Measurements from ENCODE around the gene TBC1D22A. TPM values are rescaled to one million over a fixed set of nuclear protein-coding genes. Genes with fewer than 3 reads are reported as not detected.

Gene TBC1D22A
- total RNA-seq, 2 donors from 2014 or later, result 21.0 to 27.9 TPM

- Mint-ChIP-seq H3K4me1 (peaks cover 5% of the 10 kb centered on the region), H3K27me3 (ENCODE audit: insufficient read depth) (no peaks in the 10 kb centered on the region), H3K9me3 (no peaks in the 10 kb centered on the region), H3K27ac (no peak overlapping the region), H3K4me3 (no peak overlapping the region), H3K36me3 (ENCODE audit: low read depth) (peaks cover 9% of the 10 kb centered on the region)
- TF ChIP-seq, protein P1, sequence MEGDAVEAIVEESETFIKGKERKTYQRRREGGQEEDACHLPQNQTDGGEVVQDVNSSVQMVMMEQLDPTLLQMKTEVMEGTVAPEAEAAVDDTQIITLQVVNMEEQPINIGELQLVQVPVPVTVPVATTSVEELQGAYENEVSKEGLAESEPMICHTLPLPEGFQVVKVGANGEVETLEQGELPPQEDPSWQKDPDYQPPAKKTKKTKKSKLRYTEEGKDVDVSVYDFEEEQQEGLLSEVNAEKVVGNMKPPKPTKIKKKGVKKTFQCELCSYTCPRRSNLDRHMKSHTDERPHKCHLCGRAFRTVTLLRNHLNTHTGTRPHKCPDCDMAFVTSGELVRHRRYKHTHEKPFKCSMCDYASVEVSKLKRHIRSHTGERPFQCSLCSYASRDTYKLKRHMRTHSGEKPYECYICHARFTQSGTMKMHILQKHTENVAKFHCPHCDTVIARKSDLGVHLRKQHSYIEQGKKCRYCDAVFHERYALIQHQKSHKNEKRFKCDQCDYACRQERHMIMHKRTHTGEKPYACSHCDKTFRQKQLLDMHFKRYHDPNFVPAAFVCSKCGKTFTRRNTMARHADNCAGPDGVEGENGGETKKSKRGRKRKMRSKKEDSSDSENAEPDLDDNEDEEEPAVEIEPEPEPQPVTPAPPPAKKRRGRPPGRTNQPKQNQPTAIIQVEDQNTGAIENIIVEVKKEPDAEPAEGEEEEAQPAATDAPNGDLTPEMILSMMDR (conservative IDR thresholded peaks at IDR 0.05), result no peak
- H3K9me3 ChIP-seq (ENCODE audit: control insufficient read depth, low read length), result no peaks in the 10 kb centered on the region
- no peak overlapping the region for H3K9ac ChIP-seq (ENCODE audit: extremely low read depth, low read length, poor library complexity, severe bottlenecking)
- H3K36me3 ChIP-seq (ENCODE audit: control insufficient read depth, insufficient read depth, low read length), result no peaks in the 10 kb centered on the region
- no peak for DNase-seq
- no peak overlapping the region for H3K27ac ChIP-seq (ENCODE audit: low read depth, low read length)
- no peaks in the 10 kb centered on the region for H3K4me1 ChIP-seq (ENCODE audit: control insufficient read depth, insufficient read depth, low read length)
- no peaks in the 10 kb centered on the region for H3K27me3 ChIP-seq (ENCODE audit: control insufficient read depth, insufficient read depth, low read length, poor library complexity, severe bottlenecking)
- 94 to 97% methylated on average over 21 to 25 of the region's 25 CpGs for WGBS, 2 experiments (ENCODE audit: insufficient coverage in 1 of 2, insufficient read length in 1 of 2)
- no peak overlapping the region for H3K4me3 ChIP-seq (ENCODE audit: low read length)
Measured at GRCh38 chr22:47040486-47041270, 278.2 kb downstream of the TBC1D22A start.

GRCh38 chr22:47041271-47042115 is 279.0 kb downstream of the TBC1D22A start:
- H3K27me3 ChIP-seq (ENCODE audit: control insufficient read depth, insufficient read depth, low read length, poor library complexity, severe bottlenecking), result no peaks in the 10 kb centered on the region
- Mint-ChIP-seq H3K9me3 (no peaks in the 10 kb centered on the region), H3K4me1 (peaks cover 5% of the 10 kb centered on the region), H3K4me3 (no peak overlapping the region), H3K27ac (no peak overlapping the region), H3K27me3 (ENCODE audit: insufficient read depth) (no peaks in the 10 kb centered on the region), H3K36me3 (ENCODE audit: low read depth) (peaks cover 9% of the 10 kb centered on the region)
- no peak overlapping the region for H3K4me3 ChIP-seq (ENCODE audit: low read length)
- 91 to 94% methylated on average over 22 to 27 of the region's 27 CpGs for WGBS, 2 experiments (ENCODE audit: insufficient coverage in 1 of 2, insufficient read length in 1 of 2)
- no peak for DNase-seq
- TF ChIP-seq, protein P1 (conservative IDR thresholded peaks at IDR 0.05), result no peak
- no peak overlapping the region for H3K27ac ChIP-seq (ENCODE audit: low read depth, low read length)
- no peaks in the 10 kb centered on the region for H3K36me3 ChIP-seq (ENCODE audit: control insufficient read depth, insufficient read depth, low read length)
- no peaks in the 10 kb centered on the region for H3K9me3 ChIP-seq (ENCODE audit: control insufficient read depth, low read length)
- no peaks in the 10 kb centered on the region for H3K4me1 ChIP-seq (ENCODE audit: control insufficient read depth, insufficient read depth, low read length)
- no peak overlapping the region for H3K9ac ChIP-seq (ENCODE audit: extremely low read depth, low read length, poor library complexity, severe bottlenecking)

GRCh38 chr22:47042116-47042825 is 279.8 kb downstream of the TBC1D22A start:
- H3K27ac Mint-ChIP-seq, result no peak overlapping the region

More at GRCh38 chr22:47042116-47042825, 279.8 kb downstream of the TBC1D22A start:
- Histone ChIP-seq H3K9me3 (ENCODE audit: control insufficient read depth, low read length) (no peaks in the 10 kb centered on the region), H3K4me3 (ENCODE audit: low read length) (no peak overlapping the region), H3K36me3 (ENCODE audit: control insufficient read depth, insufficient read depth, low read length) (no peaks in the 10 kb centered on the region), H3K27ac (ENCODE audit: low read depth, low read length) (no peak overlapping the region), H3K27me3 (ENCODE audit: control insufficient read depth, insufficient read depth, low read length, poor library complexity, severe bottlenecking) (no peaks in the 10 kb centered on the region), H3K4me1 (ENCODE audit: control insufficient read depth, insufficient read depth, low read length) (peaks cover 3% of the 10 kb centered on the region), H3K9ac (ENCODE audit: extremely low read depth, low read length, poor library complexity, severe bottlenecking) (no peak overlapping the region)
- Mint-ChIP-seq H3K9me3 (no peaks in the 10 kb centered on the region), H3K4me3 (no peak overlapping the region), H3K27me3 (ENCODE audit: insufficient read depth) (no peaks in the 10 kb centered on the region), H3K4me1 (peaks cover 8% of the 10 kb centered on the region), H3K36me3 (ENCODE audit: low read depth) (peaks cover 9% of the 10 kb centered on the region)
- 93 to 100% methylated on average over 7 to 11 of the region's 11 CpGs for WGBS, 2 experiments (ENCODE audit: insufficient coverage in 1 of 2, insufficient read length in 1 of 2)
- TF ChIP-seq, protein P1 (conservative IDR thresholded peaks at IDR 0.05), result no peak
- no peak for DNase-seq

Measured in endodermal cell (in vitro differentiated cells).